Left ventricle myocardium inferior (tissue), 1 donor: Measurements from ENCODE around the gene COL15A1. TPM values are rescaled to one million over a fixed set of nuclear protein-coding genes. Genes with fewer than 3 reads are reported as not detected.

Experiments
- DNase-seq: peaks from one replicate; pipeline ENCODE4 v3.0.0-alpha.2; 2020
- H3K27ac ChIP-seq: fragments of 200-600 bp; replicated peaks from 2 replicates; pipeline ENCODE4 v1.8.0; 2021
- H3K27me3 ChIP-seq: fragments of 200-600 bp; 2 replicates; pipeline ENCODE4 v1.8.0; 2021; ENCODE audit warnings: low read depth
- H3K36me3 ChIP-seq: fragments of 200-600 bp; 2 replicates; pipeline ENCODE4 v1.8.0; 2021
- H3K4me1 ChIP-seq: fragments of 200-600 bp; 2 replicates; pipeline ENCODE4 v1.8.0; 2021
- H3K4me3 ChIP-seq: fragments of 200-600 bp; 2 replicates; pipeline ENCODE4 v1.8.0; 2021; ENCODE audit warnings: mild to moderate bottlenecking, moderate library complexity
- H3K9me3 ChIP-seq: fragments of 200-600 bp; replicated peaks from 2 replicates; pipeline ENCODE4 v1.8.0; 2021
- intact Hi-C: fragments of 100-400 bp; cut with micrococcal nuclease; formaldehyde crosslinking; loops from one replicate; pipeline ENCODE4 v1.11.0; 2022
- total RNA-seq: library from RNA; stranded (reverse); fragmentation: NEBNext Ultra II Directional; extraction: Animal tissue kit (Norgen Biotek cat#: 25700); gene quantifications from one replicate; pipeline ENCODE4 v1.2.1, GENCODE V29; 2021
- TF ChIP-seq, protein P1 (sequence below): fragments of 200-600 bp; IDR thresholded peaks from 2 replicates; pipeline ENCODE4 v1.8.0; 2021; ENCODE audit warnings: antibody characterized with exemption, mild to moderate bottlenecking, borderline replicate concordance
- donor health status: DM: no; HTN: yes; CAD: no; lungs with severe emphysema.

Gene COL15A1
- total RNA-seq, 1 donor from 2014 or later, result 45.4 TPM

- no peak for DNase-seq
Measured at GRCh38 chr9:98954244-98954610, 10.5 kb downstream of the COL15A1 start.

GRCh38 chr9:98955259-98955658 lies 11.6 kb downstream of the COL15A1 start:
- Histone ChIP-seq H3K36me3 (peaks cover 8% of the 10 kb centered on the region), H3K4me1 (peaks cover 57% of the 10 kb centered on the region), H3K9me3 (peaks cover 13% of the 10 kb centered on the region), H3K4me3 (no peak overlapping the region), H3K27ac (peak overlapping the region; percentile 65), H3K27me3 (no peaks in the 10 kb centered on the region)
- TF ChIP-seq, protein P1, sequence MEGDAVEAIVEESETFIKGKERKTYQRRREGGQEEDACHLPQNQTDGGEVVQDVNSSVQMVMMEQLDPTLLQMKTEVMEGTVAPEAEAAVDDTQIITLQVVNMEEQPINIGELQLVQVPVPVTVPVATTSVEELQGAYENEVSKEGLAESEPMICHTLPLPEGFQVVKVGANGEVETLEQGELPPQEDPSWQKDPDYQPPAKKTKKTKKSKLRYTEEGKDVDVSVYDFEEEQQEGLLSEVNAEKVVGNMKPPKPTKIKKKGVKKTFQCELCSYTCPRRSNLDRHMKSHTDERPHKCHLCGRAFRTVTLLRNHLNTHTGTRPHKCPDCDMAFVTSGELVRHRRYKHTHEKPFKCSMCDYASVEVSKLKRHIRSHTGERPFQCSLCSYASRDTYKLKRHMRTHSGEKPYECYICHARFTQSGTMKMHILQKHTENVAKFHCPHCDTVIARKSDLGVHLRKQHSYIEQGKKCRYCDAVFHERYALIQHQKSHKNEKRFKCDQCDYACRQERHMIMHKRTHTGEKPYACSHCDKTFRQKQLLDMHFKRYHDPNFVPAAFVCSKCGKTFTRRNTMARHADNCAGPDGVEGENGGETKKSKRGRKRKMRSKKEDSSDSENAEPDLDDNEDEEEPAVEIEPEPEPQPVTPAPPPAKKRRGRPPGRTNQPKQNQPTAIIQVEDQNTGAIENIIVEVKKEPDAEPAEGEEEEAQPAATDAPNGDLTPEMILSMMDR, result no peak
- no peak for DNase-seq
- intact Hi-C loops, result no loop called here

More at GRCh38 chr9:98954244-98954610, 10.5 kb downstream of the COL15A1 start:
- intact Hi-C loops, result no loop called here
- peaks cover 13% of the 10 kb centered on the region for H3K9me3 ChIP-seq
- H3K4me1 ChIP-seq, result peaks cover 47% of the 10 kb centered on the region
- peaks cover 8% of the 10 kb centered on the region for H3K36me3 ChIP-seq
- TF ChIP-seq, protein P1, result no peak
- no peak overlapping the region for H3K4me3 ChIP-seq
- no peaks in the 10 kb centered on the region for H3K27me3 ChIP-seq
- peak overlapping the region; percentile 65 for H3K27ac ChIP-seq

DNA sequence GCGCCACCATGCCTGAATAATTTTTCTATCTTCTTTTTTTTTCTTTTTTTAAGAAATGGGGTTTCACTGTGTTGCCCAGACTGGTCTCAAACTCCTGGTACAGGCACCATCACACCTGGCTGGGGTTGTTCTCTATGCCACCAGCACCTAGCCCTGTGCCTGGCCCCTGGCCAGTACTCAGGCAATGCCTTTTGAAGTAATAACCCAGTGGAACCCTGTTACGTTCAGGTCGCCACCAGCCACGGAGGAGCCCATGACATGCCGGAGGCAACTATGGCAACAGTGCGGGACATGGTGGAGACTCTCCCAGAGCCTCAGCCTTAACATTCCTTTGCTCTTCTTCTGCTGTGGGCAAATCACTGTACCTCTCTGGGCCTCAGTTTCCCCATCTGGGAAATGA lies 14.1 kb downstream of the COL15A1 start:
- H3K4me1 ChIP-seq, result peaks cover 71% of the 10 kb centered on the region
- peaks cover 13% of the 10 kb centered on the region for H3K9me3 ChIP-seq
- H3K4me3 ChIP-seq, result peak overlapping the region; percentile 4
- H3K27ac ChIP-seq, result peak overlapping the region; percentile 86
- H3K36me3 ChIP-seq, result peaks cover 8% of the 10 kb centered on the region
- TF ChIP-seq, protein P1, result no peak
- no peaks in the 10 kb centered on the region for H3K27me3 ChIP-seq
- intact Hi-C loops, result no loop called here
- DNase-seq, result no peak

- peak overlapping the region; percentile 4 for H3K4me3 ChIP-seq
- peaks cover 71% of the 10 kb centered on the region for H3K4me1 ChIP-seq
Measured at GRCh38 chr9:98958271-98958984, 14.7 kb downstream of the COL15A1 start.

DNA sequence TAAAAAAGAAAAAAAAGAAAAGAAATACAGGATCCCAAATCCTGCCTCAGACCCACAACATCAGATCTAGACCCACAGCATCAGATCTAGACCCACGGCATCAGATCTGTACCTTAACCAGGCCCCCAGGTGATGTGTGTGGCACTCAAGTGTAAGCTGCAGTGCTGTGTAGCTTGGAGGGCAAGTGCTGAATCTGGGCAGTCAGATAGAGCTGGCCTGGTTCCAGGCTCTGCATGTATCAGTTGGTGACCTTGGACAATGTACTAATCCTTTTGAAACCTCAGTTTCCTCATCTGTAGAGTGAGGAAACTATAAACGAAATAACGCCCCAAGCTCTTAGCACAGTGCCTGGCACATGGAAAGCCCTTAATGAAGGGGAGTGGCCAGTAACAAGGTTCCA lies 16.7 kb downstream of the COL15A1 start:
- Histone ChIP-seq H3K4me3 (no peak overlapping the region), H3K27me3 (no peaks in the 10 kb centered on the region), H3K36me3 (peaks cover 8% of the 10 kb centered on the region), H3K27ac (peak overlapping the region; percentile 86), H3K4me1 (peaks cover 79% of the 10 kb centered on the region), H3K9me3 (peaks cover 13% of the 10 kb centered on the region)
- TF ChIP-seq, protein P1, result no peak
- intact Hi-C loops, result no loop called here
- no peak for DNase-seq

More at GRCh38 chr9:98958271-98958984, 14.7 kb downstream of the COL15A1 start:
- TF ChIP-seq, protein P1, result no peak
- Histone ChIP-seq H3K9me3 (peaks cover 13% of the 10 kb centered on the region), H3K36me3 (peaks cover 8% of the 10 kb centered on the region), H3K27me3 (no peaks in the 10 kb centered on the region), H3K27ac (peak overlapping the region; percentile 86)
- DNase-seq, result no peak
- intact Hi-C loops, result no loop called here
